ENCODE measurements around the gene BST1. TPM values are rescaled to one million over a fixed set of nuclear protein-coding genes. Genes with fewer than 3 reads are reported as not detected.

BST1 gene
- total RNA-seq, 1 donor from 2014 or later: 4.9 TPM

DNA sequence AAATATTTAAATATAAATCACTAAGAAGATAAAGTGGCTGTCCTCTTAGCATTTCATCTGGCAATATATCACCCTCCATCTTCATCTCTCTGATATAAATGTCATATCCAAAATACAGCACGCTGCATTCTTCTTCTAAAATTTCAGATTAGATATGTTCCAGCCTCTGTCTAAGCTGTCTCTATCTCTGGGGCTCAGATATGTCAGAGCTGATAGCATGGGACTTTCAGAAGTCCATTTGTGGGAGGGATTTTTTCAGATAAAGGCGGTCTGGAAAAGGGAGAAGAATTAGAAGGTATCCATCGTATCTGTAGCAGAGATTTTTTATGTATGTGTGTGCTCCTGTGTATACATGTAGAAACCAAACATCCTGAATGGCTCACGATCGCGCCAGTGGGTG is 50.2 kb downstream of the BST1 start:
- no peak overlapping the region for H3K4me3 ChIP-seq (ENCODE audit: low read depth, low read length)

DNA sequence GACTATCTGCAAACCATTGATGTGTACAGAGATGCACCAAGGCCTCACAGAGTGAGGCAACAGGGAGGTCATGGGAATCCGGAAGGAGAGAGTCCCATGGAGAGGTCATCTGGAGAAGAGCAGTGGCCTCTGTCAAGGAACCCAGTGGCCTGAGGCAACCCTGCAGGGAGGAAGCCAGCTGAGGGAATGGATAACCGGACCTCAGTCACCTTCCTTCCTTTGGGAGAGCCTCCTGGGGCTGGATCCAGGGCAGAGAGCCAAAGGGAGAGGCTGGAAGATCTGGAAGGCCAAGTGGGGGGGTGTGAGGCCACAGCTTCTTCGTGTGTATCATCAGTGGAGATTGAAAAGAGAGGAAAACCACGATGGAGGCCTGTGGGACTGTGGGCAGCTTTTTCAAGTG is 50.9 kb downstream of the BST1 start:
- TF ChIP-seq, protein P1, sequence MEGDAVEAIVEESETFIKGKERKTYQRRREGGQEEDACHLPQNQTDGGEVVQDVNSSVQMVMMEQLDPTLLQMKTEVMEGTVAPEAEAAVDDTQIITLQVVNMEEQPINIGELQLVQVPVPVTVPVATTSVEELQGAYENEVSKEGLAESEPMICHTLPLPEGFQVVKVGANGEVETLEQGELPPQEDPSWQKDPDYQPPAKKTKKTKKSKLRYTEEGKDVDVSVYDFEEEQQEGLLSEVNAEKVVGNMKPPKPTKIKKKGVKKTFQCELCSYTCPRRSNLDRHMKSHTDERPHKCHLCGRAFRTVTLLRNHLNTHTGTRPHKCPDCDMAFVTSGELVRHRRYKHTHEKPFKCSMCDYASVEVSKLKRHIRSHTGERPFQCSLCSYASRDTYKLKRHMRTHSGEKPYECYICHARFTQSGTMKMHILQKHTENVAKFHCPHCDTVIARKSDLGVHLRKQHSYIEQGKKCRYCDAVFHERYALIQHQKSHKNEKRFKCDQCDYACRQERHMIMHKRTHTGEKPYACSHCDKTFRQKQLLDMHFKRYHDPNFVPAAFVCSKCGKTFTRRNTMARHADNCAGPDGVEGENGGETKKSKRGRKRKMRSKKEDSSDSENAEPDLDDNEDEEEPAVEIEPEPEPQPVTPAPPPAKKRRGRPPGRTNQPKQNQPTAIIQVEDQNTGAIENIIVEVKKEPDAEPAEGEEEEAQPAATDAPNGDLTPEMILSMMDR (IDR thresholded peaks at IDR 0.05; ENCODE audit: insufficient read depth, low read length, poor library complexity, severe bottlenecking): no peak
- DNase-seq (ENCODE audit: low read depth): no peak
- no peak overlapping the region for H3K4me3 ChIP-seq (ENCODE audit: low read depth, low read length)
- H3K27me3 ChIP-seq (ENCODE audit: control insufficient read depth, insufficient read depth, low read length): no peaks in the 10 kb centered on the region
- no peaks in the 10 kb centered on the region for H3K36me3 ChIP-seq (ENCODE audit: control insufficient read depth, insufficient read depth, low read length)

More for the DNA sequence above, 50.2 kb downstream of the BST1 start:
- no peak for DNase-seq (ENCODE audit: low read depth)
- no peaks in the 10 kb centered on the region for H3K36me3 ChIP-seq (ENCODE audit: control insufficient read depth, insufficient read depth, low read length)
- H3K27me3 ChIP-seq (ENCODE audit: control insufficient read depth, insufficient read depth, low read length): no peaks in the 10 kb centered on the region
- TF ChIP-seq, protein P1 (IDR thresholded peaks at IDR 0.05; ENCODE audit: insufficient read depth, low read length, poor library complexity, severe bottlenecking): no peak

DNA sequence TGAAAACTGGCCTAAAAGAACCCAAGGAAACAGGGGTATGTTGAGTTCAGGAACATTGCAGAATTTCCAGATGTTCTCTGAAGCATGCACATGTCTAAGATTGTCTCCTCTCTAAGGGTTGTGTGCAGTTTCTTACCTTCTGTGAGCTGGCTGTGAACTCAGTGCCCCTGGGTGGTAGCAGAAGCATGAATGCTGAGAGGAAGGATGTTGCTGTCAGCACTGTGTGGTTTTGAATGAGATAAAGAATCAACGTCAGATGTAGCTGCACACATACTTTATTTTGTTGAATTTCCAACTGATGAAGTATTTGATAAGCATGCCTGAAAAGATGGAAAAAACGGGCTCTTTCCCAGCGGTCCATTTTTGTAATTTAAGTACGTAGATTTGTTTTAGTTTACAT is 51.5 kb downstream of the BST1 start:
- no peak overlapping the region for H3K4me3 ChIP-seq (ENCODE audit: low read depth, low read length)
- TF ChIP-seq, protein P1 (IDR thresholded peaks at IDR 0.05; ENCODE audit: insufficient read depth, low read length, poor library complexity, severe bottlenecking): no peak
- no peaks in the 10 kb centered on the region for H3K27me3 ChIP-seq (ENCODE audit: control insufficient read depth, insufficient read depth, low read length)
- no peaks in the 10 kb centered on the region for H3K36me3 ChIP-seq (ENCODE audit: control insufficient read depth, insufficient read depth, low read length)
- no peak for DNase-seq (ENCODE audit: low read depth)

DNA sequence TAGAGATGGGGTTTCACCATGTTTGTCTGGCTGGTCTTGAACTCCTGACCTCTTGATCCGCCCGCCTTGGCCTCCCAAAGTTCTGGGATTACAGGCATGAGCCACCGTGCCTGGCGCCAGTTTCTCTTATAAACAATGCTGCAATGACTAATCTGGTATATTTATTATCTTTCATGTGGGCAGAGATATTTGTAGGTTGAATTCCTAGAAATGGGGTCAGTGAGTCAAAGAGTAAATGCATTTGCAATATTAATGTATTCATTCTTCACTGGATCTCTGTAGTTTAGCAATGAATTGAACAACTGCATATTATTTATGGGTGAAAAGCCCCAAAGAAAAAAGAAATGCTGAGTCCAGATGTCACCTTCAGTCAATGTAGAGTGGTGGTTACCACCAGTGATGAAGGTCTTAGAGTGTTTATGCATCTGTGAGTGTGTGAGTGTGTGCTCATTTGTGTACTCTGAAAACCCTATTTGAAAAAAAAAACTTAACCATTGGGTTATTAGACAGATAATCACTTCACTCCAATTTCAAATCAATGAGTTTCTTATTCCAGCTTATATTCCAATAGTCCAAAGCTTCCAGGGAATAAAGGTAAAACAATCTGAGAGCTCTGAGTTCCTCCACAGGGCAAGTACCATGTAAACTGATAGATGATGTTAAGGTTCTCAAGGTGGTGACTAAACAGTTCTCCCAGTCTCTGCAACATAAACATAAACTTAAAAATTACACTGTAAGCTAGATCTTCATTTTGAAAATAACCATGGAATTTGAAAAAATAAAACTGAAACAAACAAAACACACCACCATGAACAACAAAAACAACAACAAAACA is 52.7 kb downstream of the BST1 start:
- H3K27me3 ChIP-seq (ENCODE audit: control insufficient read depth, insufficient read depth, low read length): no peaks in the 10 kb centered on the region
- H3K36me3 ChIP-seq (ENCODE audit: control insufficient read depth, insufficient read depth, low read length): no peaks in the 10 kb centered on the region
- no peak for DNase-seq (ENCODE audit: low read depth)
- TF ChIP-seq, protein P1 (IDR thresholded peaks at IDR 0.05; ENCODE audit: insufficient read depth, low read length, poor library complexity, severe bottlenecking): no peak
- no peak overlapping the region for H3K4me3 ChIP-seq (ENCODE audit: low read depth, low read length)

DNA sequence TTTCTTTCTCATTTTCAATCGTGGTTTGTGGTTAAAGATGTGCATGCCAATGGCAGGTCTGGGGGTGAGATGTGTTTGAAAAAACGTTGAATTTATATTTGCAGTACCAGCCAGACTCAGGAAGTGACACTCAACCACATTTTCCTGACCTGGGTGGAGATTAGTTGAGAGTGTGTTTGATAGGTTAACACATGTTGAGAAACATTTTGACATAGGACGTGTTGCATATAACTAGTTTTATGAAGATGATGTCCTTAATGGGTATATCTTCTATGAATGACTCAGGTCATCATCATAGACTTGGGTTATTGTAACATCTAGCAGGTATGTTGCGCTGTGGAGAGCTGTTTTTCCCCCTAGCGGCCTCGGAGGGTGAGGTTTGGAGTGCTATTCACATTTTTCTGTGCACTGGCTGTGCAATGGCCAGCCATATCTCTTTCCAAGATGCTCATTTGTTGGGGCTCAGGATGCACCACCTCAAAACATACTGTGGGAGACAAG is 53.5 kb downstream of the BST1 start:
- TF ChIP-seq, protein P1 (IDR thresholded peaks at IDR 0.05; ENCODE audit: insufficient read depth, low read length, poor library complexity, severe bottlenecking): peak; percentile 14
- no peak overlapping the region for H3K4me3 ChIP-seq (ENCODE audit: low read depth, low read length)
- DNase-seq (ENCODE audit: low read depth): peak; percentile 5
- H3K36me3 ChIP-seq (ENCODE audit: control insufficient read depth, insufficient read depth, low read length): no peaks in the 10 kb centered on the region
- no peaks in the 10 kb centered on the region for H3K27me3 ChIP-seq (ENCODE audit: control insufficient read depth, insufficient read depth, low read length)

All from kidney epithelial cell (primary cell).